ENCODE data around the gene RNU2-63P.

GRCh38 chr2:88016086-88016959 lies at the start of gene RNU2-63P:
- TF ChIP-seq GATA3 (IDR thresholded peaks at IDR 0.05; ENCODE audit: low read depth, low read length) (0 out of 2 replicates have a peak, but pooled peaks have one; percentile 16), GATA2 (IDR thresholded peaks at IDR 0.05; ENCODE audit: low read depth, low read length) (peak; percentile 47; the same call in 1 of the 2 replicates)

Data from SH-SY5Y (cell line).